ENCODE data around the gene SLC25A5. TPM values are rescaled to one million over a fixed set of nuclear protein-coding genes. Genes with fewer than 3 reads are reported as not detected.

SLC25A5 gene
- total RNA-seq, 1 experiment from 2014 or later: 454 TPM

- H2BK120ac ChIP-seq (ENCODE audit: low read depth, low read length, poor library complexity, severe bottlenecking): no peak overlapping the region
- TF ChIP-seq CTCF (conservative IDR thresholded peaks at IDR 0.05): no peak
- H3K23ac ChIP-seq (ENCODE audit: insufficient read length, low read depth, low read length): no peak overlapping the region
- whole genome bisulfite sequencing (ENCODE audit: extremely low coverage, insufficient read length, low lambda C conversion rate): no CpG with 5 or more reads among the region's 4 CpGs
- no peaks in the 10 kb centered on the region for H3K27me3 Mint-ChIP-seq (ENCODE audit: low read depth)
- H2AK5ac ChIP-seq (ENCODE audit: insufficient read length, low read length): no peak overlapping the region
- no peak overlapping the region for H3T11ph ChIP-seq (ENCODE audit: low read length)
- H3K4ac ChIP-seq (ENCODE audit: low read depth, low read length): no peak overlapping the region
- no peak overlapping the region for H3K4me3 Mint-ChIP-seq
- no peak overlapping the region for H2BK20ac ChIP-seq (ENCODE audit: low read depth, low read length, poor library complexity, severe bottlenecking)
- no peak overlapping the region for H4K91ac ChIP-seq (ENCODE audit: insufficient read length, low read depth, low read length)
- H3K9ac ChIP-seq (ENCODE audit: extremely low read depth, insufficient read length, low read length): no peak overlapping the region
- no peaks in the 10 kb centered on the region for H4K20me1 ChIP-seq (ENCODE audit: control insufficient read depth, insufficient read depth, insufficient read length)
- H3K9me3 ChIP-seq (ENCODE audit: control insufficient read depth, low read depth, low read length): peaks cover 24% of the 10 kb centered on the region
- no peak overlapping the region for H3K14ac ChIP-seq (ENCODE audit: insufficient read depth, low read length)
- peaks cover 6% of the 10 kb centered on the region in 2 experiments for H3K4me1 Mint-ChIP-seq
- no peak overlapping the region for H3K4me2 ChIP-seq (ENCODE audit: insufficient read depth, insufficient read length, low read length)
- no peak overlapping the region for H4K5ac ChIP-seq (ENCODE audit: insufficient read length, low read depth, low read length)
- peaks cover 0 to 9% (median 6%) of the 10 kb centered on the region in 3 experiments; a peak in 4 of 7 replicates for H3K36me3 Mint-ChIP-seq (ENCODE audit: insufficient read depth in 1 of 3, low read depth in 3 of 3)
- H3K56ac ChIP-seq (ENCODE audit: insufficient read length, low read depth, low read length): no peak overlapping the region
- H3K79me2 ChIP-seq (ENCODE audit: insufficient read depth, low read length): no peaks in the 10 kb centered on the region
- H3K18ac ChIP-seq (ENCODE audit: insufficient read length, low read depth, low read length): no peak overlapping the region
- no peak for DNase-seq
- H3K27me3 ChIP-seq (ENCODE audit: insufficient read depth, low read length): no peaks in the 10 kb centered on the region
- no peak overlapping the region for H2BK12ac ChIP-seq (ENCODE audit: insufficient read length, low read depth, low read length)
- H2AFZ ChIP-seq (ENCODE audit: low read length): no peak overlapping the region
- no peak overlapping the region for H4K8ac ChIP-seq (replicated peaks; ENCODE audit: insufficient read length, low read depth, low read length)
- peaks cover 54 to 63% of the 10 kb centered on the region in 2 experiments for H3K9me3 Mint-ChIP-seq
- H3K79me1 ChIP-seq (ENCODE audit: insufficient read depth, low read depth, low read length, poor library complexity, severe bottlenecking): no peaks in the 10 kb centered on the region
- H2BK5ac ChIP-seq (ENCODE audit: insufficient read length, low read length): no peak overlapping the region
- no peak overlapping the region for H2BK15ac ChIP-seq (ENCODE audit: low read depth, low read length)
- H3K23me2 ChIP-seq (ENCODE audit: insufficient read length, low read depth, low read length, poor library complexity, severe bottlenecking): no peaks in the 10 kb centered on the region
- peak overlapping the region in 1 of 3 experiments; percentile 87; a peak in 1 of 7 replicates for H3K27ac Mint-ChIP-seq
- H3K27ac ChIP-seq (ENCODE audit: insufficient read length, low read depth, low read length): no peak overlapping the region
- no peaks in the 10 kb centered on the region for H3K4me1 ChIP-seq (ENCODE audit: insufficient read depth, low read length)
These were observed 49.1 kb upstream of the SLC25A5 start for GRCh38 chrX:119419146-119419545.
